ENCODE measurements around the gene CUL4A. TPM values are rescaled to one million over a fixed set of nuclear protein-coding genes. Genes with fewer than 3 reads are reported as not detected.

The CUL4A gene
- total RNA-seq, 1 donor from 2014 or later, result 104 TPM

DNA sequence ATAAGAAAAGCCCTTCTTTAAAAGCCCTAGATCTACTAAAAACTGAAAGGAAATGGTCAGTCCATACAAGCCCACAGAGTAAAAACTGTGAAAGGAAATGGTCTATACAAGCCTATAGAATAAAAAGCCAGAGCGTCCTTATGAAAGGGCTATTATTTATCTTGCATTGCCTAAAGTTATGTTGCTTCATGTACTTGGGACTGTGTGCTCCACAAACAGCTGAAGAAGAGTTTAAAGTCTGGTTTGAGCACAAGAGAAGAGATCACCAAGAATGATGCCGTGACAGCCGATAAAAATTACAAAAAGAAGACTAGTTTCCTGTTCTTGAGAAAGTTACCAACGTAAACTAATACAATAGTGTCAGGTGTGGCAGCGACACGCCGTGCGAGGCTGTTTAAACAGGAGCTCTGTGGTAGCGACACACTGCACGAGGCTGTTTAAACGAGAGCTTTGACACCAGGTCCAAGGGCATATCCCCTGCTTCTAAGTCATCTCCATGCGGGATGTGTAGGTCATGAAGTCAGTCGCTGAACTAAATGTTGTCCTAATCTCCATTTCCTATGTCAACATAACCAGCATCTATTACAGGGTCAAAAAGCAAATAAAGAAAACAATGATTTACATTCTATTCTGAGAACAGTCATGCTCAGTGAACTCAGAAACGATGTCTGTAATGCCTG, 25.8 kb upstream of the CUL4A start:
- TF ChIP-seq, protein P1, sequence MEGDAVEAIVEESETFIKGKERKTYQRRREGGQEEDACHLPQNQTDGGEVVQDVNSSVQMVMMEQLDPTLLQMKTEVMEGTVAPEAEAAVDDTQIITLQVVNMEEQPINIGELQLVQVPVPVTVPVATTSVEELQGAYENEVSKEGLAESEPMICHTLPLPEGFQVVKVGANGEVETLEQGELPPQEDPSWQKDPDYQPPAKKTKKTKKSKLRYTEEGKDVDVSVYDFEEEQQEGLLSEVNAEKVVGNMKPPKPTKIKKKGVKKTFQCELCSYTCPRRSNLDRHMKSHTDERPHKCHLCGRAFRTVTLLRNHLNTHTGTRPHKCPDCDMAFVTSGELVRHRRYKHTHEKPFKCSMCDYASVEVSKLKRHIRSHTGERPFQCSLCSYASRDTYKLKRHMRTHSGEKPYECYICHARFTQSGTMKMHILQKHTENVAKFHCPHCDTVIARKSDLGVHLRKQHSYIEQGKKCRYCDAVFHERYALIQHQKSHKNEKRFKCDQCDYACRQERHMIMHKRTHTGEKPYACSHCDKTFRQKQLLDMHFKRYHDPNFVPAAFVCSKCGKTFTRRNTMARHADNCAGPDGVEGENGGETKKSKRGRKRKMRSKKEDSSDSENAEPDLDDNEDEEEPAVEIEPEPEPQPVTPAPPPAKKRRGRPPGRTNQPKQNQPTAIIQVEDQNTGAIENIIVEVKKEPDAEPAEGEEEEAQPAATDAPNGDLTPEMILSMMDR (IDR thresholded peaks at IDR 0.05; ENCODE audit: insufficient read depth, low read length, severe bottlenecking), result no peak
- FAIRE-seq, result no peak
- Histone ChIP-seq H3K27me3 (ENCODE audit: control insufficient read depth, insufficient read depth, low read length) (no peaks in the 10 kb centered on the region), H3K36me3 (ENCODE audit: control insufficient read depth, insufficient read depth, low read length) (peaks cover 34% of the 10 kb centered on the region), H3K4me3 (ENCODE audit: low read depth, low read length) (no peak overlapping the region)
- DNase-seq (ENCODE audit: low read depth), result no peak

DNA sequence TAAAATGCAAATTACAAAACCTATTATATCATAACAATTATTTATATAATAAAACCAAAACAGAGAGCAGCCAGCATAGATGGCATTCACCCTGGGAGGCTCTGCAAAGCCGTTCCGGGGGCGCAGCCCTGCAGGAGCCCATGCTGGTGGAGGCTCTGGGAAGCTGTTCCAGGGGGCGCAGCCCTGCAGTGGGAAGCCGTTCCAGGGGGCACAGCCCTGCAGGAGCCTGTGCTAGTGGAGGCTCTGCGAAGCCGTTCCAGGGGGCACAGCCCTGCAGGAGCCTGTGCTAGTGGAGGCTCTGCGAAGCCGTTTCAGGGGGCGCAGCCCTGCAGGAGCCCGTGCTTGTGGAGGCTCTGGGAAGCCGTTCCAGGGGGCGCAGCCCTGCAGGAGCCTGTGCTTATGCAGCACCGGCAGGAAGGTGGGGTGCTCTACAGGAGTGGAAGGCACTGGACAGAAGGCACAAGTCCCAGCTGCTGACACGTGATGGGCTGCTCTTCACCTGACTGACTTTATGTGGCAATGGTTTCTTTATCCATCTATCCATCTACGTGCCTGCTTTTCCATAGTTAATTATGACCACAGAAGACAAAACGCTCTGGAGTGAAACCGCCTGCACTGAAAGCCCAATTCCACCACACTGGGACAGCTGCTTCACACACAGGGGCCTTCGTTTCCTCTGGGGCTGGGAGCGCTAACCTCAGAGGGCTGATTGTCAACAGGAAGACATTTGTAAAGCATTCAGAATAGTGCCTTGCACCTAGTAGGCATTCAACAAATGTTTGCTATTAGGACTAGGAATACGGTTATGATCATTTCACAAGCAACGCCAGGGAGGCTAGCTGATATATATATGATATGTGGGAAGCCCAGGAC, 24.6 kb upstream of the CUL4A start:
- Histone ChIP-seq H3K36me3 (ENCODE audit: control insufficient read depth, insufficient read depth, low read length) (peaks cover 30% of the 10 kb centered on the region), H3K4me3 (ENCODE audit: low read depth, low read length) (no peak overlapping the region), H3K27me3 (ENCODE audit: control insufficient read depth, insufficient read depth, low read length) (no peaks in the 10 kb centered on the region)
- TF ChIP-seq, protein P1 (IDR thresholded peaks at IDR 0.05; ENCODE audit: insufficient read depth, low read length, severe bottlenecking), result no peak
- no peak for DNase-seq (ENCODE audit: low read depth)
- FAIRE-seq, result no peak

DNA sequence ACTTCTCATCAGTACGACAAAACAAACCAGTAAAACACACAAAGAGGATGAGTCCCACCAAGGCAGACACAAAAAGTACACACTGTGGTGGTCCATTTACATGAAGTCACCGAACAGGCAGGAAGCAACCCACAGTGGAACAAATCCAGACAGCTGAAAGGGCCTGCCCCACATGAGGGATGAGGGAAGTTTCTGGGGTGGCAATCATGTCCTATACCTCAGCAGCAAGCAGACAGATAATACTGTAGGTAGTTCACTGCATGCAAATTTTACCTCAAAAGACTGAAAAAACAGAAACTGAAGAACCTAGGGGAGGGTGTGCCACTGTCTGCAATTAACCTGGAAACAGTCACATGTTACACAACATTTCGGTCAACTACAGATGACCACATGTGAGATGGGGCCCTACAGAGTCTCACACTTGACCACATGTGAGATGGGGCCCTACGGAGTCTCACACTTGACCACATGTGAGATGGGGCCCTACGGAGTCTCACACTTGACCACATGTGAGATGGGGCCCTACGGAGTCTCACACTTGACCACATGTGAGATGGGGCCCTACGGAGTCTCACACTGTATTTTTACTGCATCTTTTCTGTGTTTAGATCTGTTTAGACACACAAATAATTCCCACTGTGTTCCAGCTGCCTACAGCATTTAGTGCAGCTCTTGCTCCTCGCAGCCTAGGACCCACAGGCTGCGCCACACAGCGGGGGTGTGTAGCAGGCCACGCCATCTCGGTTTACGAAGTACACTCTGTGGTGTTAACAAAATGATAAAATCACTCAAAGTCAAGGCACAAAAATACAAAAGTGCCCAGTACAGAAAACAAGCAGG, 23.1 kb upstream of the CUL4A start:
- FAIRE-seq, result no peak

DNA sequence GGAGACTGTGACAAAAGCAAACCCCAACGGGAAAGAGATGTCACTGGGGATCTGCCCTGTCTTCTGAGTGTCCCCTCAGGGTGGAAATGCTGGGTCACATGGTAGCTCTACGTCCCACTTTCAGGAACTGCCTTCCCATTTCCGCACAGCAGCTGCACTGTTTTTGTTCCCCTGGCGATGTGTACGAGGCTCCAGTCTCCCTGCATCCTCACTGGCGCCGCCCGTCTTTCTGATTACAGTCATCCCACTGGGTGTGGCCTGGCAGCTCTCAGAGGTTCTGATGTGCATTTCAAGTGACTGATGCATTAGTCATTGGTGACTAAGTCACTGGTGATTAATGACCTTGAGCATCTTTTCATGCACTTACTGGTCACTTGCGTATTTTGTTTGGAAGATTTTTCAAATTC, 22.1 kb upstream of the CUL4A start:
- TF ChIP-seq, protein P1 (IDR thresholded peaks at IDR 0.05; ENCODE audit: insufficient read depth, low read length, severe bottlenecking), result peak; percentile 3
- no peaks in the 10 kb centered on the region for H3K27me3 ChIP-seq (ENCODE audit: control insufficient read depth, insufficient read depth, low read length)
- peak; percentile 36 for FAIRE-seq
- DNase-seq (ENCODE audit: low read depth), result peak; percentile 99
- H3K36me3 ChIP-seq (ENCODE audit: control insufficient read depth, insufficient read depth, low read length), result peaks cover 19% of the 10 kb centered on the region
- H3K4me3 ChIP-seq (ENCODE audit: low read depth, low read length), result no peak overlapping the region

More for the DNA sequence above, 23.1 kb upstream of the CUL4A start:
- H3K36me3 ChIP-seq (ENCODE audit: control insufficient read depth, insufficient read depth, low read length), result peaks cover 24% of the 10 kb centered on the region
- TF ChIP-seq, protein P1 (IDR thresholded peaks at IDR 0.05; ENCODE audit: insufficient read depth, low read length, severe bottlenecking), result no peak
- H3K4me3 ChIP-seq (ENCODE audit: low read depth, low read length), result no peak overlapping the region
- H3K27me3 ChIP-seq (ENCODE audit: control insufficient read depth, insufficient read depth, low read length), result no peaks in the 10 kb centered on the region
- no peak for DNase-seq (ENCODE audit: low read depth)

DNA sequence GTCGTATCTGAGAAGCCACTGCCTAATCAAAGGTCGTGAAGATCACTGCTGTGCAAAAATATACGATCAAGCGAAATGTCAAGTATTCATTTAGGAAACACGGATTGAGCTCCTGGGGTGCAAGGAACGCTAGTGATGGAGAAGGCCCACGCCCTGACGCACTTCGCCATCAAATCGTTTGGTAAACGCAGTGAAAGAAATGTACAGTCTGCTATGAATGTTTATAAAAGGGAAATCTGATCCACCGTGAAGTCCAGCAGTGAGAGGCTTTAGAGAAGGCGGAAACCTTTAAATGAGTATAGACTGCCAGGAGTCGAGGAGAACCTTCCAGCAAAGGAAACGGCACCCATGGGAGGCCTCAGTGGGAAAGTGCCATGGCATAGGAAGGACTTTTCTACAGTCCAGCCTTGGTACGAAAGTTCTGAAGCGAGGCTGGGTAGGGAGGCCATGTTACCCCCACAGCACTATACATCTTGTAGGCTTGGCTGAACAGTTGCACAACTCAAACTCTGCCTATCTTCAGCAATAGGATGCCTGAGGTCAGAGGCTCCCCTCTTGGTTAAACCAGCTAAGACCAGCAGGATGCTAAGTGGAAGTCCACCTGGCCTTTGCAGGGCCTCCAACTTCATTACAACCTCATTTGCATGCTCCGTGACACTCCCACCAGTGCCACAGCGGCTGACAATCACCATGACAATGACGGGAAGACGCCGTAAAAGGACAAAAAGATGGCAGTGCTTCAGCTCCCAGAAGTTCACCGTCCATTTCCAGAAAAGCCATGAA, 21.3 kb upstream of the CUL4A start:
- DNase-seq (ENCODE audit: low read depth) (no peak), FAIRE-seq (no peak)
- H3K27me3 ChIP-seq (ENCODE audit: control insufficient read depth, insufficient read depth, low read length), result no peaks in the 10 kb centered on the region
- TF ChIP-seq, protein P1 (IDR thresholded peaks at IDR 0.05; ENCODE audit: insufficient read depth, low read length, severe bottlenecking), result no peak
- no peak overlapping the region for H3K4me3 ChIP-seq (ENCODE audit: low read depth, low read length)
- peaks cover 19% of the 10 kb centered on the region for H3K36me3 ChIP-seq (ENCODE audit: control insufficient read depth, insufficient read depth, low read length)

All from bronchial epithelial cell (primary cell).